22Rv1 (cell line): ENCODE data around the gene SPATA6.

Experiments
- CTCF ChIP-seq: fragments of 450-650 bp; IDR thresholded peaks from 2 replicates; pipeline ENCODE4 v1.5.1; 2017; ENCODE audit warnings: mild to moderate bottlenecking
- ZFX ChIP-seq: fragments of 450-650 bp; IDR thresholded peaks from 2 replicates; pipeline ENCODE4 v1.6.1; 2017; ENCODE audit warnings: antibody characterized with exemption, borderline replicate concordance

DNA sequence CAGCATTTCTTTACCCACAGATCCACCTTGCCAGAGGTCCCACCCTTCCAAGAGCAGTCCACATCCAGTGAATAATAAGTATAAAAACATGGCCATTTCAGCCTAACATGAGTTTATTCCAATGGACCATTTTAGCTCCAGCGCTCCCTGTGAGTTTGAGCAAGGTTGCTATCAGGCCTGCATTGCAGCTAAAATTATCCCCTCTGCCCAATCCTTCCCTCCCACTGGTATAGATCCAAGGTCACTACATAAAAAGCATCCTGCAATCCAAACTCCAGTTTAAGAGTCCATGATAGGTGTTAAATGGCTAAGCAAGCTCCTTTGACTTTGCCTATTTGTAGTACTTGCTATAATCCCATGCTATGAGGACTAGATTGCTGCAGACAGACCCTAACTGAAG is 213.9 kb downstream of the SPATA6 start:
- TF ChIP-seq CTCF (no peak), ZFX (no peak)
